Measurements from ENCODE around the gene DPP7. TPM values are rescaled to one million over a fixed set of nuclear protein-coding genes. Genes with fewer than 3 reads are reported as not detected.

DPP7 gene
- total and polyA plus RNA-seq, 2 experiments from 2014 or later: 206 to 544 TPM

DNA sequence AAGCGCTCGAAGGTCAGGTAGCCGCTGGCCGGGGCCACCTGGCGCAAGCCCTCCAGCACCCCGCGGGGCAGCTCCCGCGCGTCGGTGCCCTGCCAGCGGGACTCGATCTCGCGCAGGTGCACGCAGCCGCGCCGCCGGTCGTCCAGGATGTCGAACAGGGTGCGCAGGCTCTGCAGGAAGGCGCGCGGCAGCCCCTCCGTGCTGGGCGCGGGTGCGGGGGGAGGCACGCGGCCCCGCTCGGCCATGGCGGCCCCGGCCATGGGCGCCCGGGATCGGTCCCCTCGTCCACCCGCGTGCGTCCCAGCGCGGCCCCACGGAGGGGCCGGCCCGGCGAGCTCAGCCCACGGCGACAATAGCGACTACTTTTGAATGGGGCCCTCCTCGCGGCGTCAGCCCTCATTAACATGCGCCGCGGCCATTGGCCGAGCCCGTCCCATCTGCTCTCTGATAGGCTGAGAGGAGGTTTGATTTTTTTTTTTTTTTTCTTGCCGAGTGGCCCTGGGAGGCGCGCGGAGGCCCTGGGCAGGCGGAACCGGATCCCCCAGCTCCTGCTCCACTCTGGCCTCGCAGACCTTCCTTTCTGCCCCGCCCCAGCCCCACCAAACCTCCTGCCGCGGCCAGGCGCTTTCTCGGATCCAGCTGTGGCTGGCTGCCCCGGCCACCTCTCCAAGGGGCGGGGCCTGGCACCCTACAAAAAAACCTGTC, 44.2 kb downstream of the DPP7 start, which contains the start of gene SAPCD2:
TSS of gene SAPCD2 (minus strand) at position 357 of the 705 bp plus-strand sequence. CDS start at position 260, 97 bp downstream.
- no peaks in the 10 kb centered on the region for H3K36me3 ChIP-seq (replicated peaks; ENCODE audit: insufficient read depth, low read depth)
- 1% methylated on average over 58 of the region's 74 CpGs for WGBS (ENCODE audit: low lambda C conversion rate, missing lambda C conversion rate)
- peak within 1 kb of the TSS; percentile 41 for H3K4me3 ChIP-seq
- H3K9me2 ChIP-seq (replicated peaks; ENCODE audit: insufficient read depth): no peaks in the 10 kb centered on the region
- no peak within 1 kb of the TSS for H2AFZ ChIP-seq
- no peaks in the 10 kb centered on the region for H3K79me2 ChIP-seq
- DNase-seq (ENCODE audit: low spot score): peak; percentile 93
- H4K20me1 ChIP-seq (ENCODE audit: insufficient read depth, poor library complexity, severe bottlenecking): no peaks in the 10 kb centered on the region
- H3K27ac ChIP-seq: peak within 1 kb of the TSS; percentile 49
- TF ChIP-seq, protein P1, sequence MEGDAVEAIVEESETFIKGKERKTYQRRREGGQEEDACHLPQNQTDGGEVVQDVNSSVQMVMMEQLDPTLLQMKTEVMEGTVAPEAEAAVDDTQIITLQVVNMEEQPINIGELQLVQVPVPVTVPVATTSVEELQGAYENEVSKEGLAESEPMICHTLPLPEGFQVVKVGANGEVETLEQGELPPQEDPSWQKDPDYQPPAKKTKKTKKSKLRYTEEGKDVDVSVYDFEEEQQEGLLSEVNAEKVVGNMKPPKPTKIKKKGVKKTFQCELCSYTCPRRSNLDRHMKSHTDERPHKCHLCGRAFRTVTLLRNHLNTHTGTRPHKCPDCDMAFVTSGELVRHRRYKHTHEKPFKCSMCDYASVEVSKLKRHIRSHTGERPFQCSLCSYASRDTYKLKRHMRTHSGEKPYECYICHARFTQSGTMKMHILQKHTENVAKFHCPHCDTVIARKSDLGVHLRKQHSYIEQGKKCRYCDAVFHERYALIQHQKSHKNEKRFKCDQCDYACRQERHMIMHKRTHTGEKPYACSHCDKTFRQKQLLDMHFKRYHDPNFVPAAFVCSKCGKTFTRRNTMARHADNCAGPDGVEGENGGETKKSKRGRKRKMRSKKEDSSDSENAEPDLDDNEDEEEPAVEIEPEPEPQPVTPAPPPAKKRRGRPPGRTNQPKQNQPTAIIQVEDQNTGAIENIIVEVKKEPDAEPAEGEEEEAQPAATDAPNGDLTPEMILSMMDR (IDR thresholded peaks at IDR 0.05; ENCODE audit: poor library complexity): no peak
- TF ChIP-seq EZH2phosphoT487 (IDR thresholded peaks at IDR 0.05; ENCODE audit: low read depth, severe bottlenecking, unreplicated experiment): no peak
- TF ChIP-seq EZH2 (IDR thresholded peaks at IDR 0.05; ENCODE audit: borderline replicate concordance): no peak
- H3K27me3 ChIP-seq: no peaks in the 10 kb centered on the region
- peak within 1 kb of the TSS; percentile 73 for H3K4me2 ChIP-seq
- no peaks in the 10 kb centered on the region for H3K9me3 ChIP-seq (ENCODE audit: low read depth)
- H3K4me1 ChIP-seq (ENCODE audit: insufficient read depth): peaks cover 3% of the 10 kb centered on the region

DNA sequence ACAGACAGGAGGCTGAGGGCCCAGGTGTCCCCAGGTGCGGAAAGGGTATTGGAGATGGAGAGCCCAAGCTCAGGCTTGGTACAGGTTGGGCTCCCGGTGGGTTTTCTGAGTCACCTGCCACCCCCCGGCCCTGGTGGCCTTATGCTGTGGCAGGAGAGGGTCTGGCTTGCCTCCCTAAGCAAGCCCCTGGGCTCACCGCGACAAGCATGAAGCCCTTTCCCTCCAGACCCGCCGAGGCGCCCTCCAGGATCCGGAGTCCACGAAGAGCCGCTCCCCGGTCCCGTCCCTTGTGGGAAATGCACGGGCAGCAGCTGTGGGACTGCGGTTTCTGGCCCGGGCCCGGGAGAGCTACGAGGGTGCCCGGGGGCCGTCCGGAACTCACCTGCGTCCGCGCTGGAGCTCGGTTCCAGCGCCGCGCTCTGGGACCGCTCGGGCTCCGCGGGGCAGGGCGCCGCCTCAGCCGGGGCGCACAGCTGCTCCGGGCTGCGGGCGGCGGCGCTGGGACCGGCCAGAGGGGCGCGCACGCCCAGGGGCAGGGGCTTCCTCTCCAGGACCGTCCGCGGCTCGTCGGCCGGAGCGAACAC, 44.9 kb downstream of the DPP7 start:
- H3K4me3 ChIP-seq: no peak overlapping the region
- no peak overlapping the region for H2AFZ ChIP-seq
- 4% methylated on average over 40 of the region's 52 CpGs for WGBS (ENCODE audit: low lambda C conversion rate, missing lambda C conversion rate)
- H3K27ac ChIP-seq: no peak overlapping the region
- no peak for TF ChIP-seq EZH2 (IDR thresholded peaks at IDR 0.05; ENCODE audit: borderline replicate concordance)
- TF ChIP-seq, protein P1 (IDR thresholded peaks at IDR 0.05; ENCODE audit: poor library complexity): no peak
- TF ChIP-seq EZH2phosphoT487 (IDR thresholded peaks at IDR 0.05; ENCODE audit: low read depth, severe bottlenecking, unreplicated experiment): no peak
- no peaks in the 10 kb centered on the region for H3K9me3 ChIP-seq (ENCODE audit: low read depth)
- no peaks in the 10 kb centered on the region for H3K9me2 ChIP-seq (replicated peaks; ENCODE audit: insufficient read depth)
- no peaks in the 10 kb centered on the region for H3K27me3 ChIP-seq
- no peaks in the 10 kb centered on the region for H3K36me3 ChIP-seq (replicated peaks; ENCODE audit: insufficient read depth, low read depth)
- peaks cover 3% of the 10 kb centered on the region for H3K4me1 ChIP-seq (ENCODE audit: insufficient read depth)
- H4K20me1 ChIP-seq (ENCODE audit: insufficient read depth, poor library complexity, severe bottlenecking): no peaks in the 10 kb centered on the region
- no peaks in the 10 kb centered on the region for H3K79me2 ChIP-seq
- no peak for DNase-seq (ENCODE audit: low spot score)
- peak overlapping the region; percentile 73 for H3K4me2 ChIP-seq

DNA sequence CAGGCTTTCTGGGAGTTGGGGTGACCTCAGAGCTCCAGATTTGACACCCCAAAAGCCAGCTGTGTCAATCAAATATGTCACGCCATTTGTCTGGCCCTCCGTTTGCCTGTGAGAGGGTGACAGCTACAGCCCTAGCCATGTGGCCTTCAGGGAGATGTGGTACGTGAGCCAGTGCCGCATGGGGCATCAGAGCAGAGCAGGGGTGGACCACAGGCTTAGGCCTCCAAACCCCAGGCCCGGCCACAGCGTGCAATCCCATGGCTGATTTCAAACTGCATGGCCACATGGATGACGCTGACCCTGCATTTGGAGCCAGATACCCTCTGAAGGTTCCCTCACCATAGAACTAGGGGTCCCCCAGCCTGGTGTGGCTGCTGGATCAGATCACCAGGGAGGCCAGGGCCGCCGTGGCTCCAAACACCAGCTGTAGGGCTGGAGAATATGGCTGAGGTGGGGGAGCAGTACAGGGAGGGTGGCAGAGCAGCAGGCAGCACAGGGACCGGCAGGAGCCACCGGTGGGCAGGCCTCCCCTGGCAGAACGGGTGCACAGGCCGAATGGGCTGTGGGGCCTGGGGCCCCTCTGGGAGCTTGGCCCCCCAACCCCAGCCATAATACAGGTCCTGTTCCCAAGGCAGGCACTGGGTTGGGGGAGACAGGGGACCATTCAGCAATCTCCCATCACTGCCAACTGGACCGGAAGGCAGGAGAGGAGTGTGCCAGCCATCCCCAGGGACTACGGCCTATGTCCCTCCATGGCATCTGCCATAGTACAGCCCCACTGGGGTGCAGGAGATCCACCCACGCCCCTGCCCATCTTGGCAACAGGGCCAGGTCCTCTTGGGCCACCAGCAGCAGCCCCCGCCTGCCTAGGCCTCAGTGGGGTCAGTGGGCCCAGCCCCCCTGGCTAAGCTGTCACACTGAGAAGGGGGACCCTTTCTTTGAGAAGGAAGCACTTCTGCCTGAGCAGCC, 45.7 kb downstream of the DPP7 start:
- Histone ChIP-seq H3K36me3 (replicated peaks; ENCODE audit: insufficient read depth, low read depth) (no peaks in the 10 kb centered on the region), H3K79me2 (no peaks in the 10 kb centered on the region), H3K9me3 (ENCODE audit: low read depth) (no peaks in the 10 kb centered on the region), H3K27me3 (no peaks in the 10 kb centered on the region), H3K9me2 (replicated peaks; ENCODE audit: insufficient read depth) (no peaks in the 10 kb centered on the region), H3K27ac (no peak overlapping the region), H2AFZ (no peak overlapping the region), H3K4me1 (ENCODE audit: insufficient read depth) (peaks cover 3% of the 10 kb centered on the region), H3K4me2 (peak overlapping the region; percentile 73), H4K20me1 (ENCODE audit: insufficient read depth, poor library complexity, severe bottlenecking) (no peaks in the 10 kb centered on the region), H3K4me3 (no peak overlapping the region)
- 96% methylated on average over 17 of the region's 17 CpGs for WGBS (ENCODE audit: low lambda C conversion rate, missing lambda C conversion rate)
- no peak for DNase-seq (ENCODE audit: low spot score)
- TF ChIP-seq EZH2 (IDR thresholded peaks at IDR 0.05; ENCODE audit: borderline replicate concordance) (no peak), EZH2phosphoT487 (IDR thresholded peaks at IDR 0.05; ENCODE audit: low read depth, severe bottlenecking, unreplicated experiment) (no peak)
- TF ChIP-seq, protein P1 (IDR thresholded peaks at IDR 0.05; ENCODE audit: poor library complexity): no peak

Data from hepatocyte (in vitro differentiated cells).